ENCODE results near the gene HMGXB3.

HMGXB3 gene

DNA sequence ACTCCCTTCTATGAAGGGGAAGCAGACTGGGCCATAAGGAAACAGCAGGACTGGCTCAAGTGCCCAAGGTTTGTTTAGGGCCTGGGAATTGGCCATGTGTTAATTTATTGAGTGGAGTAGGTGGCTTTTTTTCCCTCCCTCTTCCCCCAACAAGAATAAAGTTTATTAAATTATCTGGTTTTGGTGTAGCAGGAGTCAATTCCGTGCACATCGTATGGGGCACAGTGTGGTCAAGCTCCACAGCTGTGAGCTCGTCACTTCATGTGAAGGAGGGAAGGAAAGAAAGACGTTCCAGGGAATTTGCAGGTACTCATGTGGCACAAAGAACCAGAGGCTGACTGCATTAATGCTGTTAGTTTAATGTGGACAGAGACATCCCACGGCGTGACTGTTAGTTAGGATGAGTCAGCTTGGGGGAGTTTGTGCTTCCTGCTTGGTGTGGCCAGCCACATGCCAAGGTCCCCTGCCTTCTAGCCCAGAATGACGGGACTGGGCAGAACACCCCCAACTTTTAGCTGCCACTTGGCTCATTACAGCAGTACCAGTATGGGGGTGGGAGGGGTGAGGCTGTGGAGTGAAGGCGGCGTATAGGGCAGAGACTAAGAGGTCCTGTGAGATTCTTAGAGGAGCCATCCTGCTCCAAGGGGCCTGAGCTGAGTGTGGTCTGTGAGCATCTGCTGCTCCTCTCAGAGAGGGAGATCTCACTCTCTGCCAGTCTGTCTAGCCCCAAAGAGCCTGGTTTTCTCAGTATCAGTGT lies 52.6 kb downstream of the HMGXB3 start:
- DNase-seq: no peak

DNA sequence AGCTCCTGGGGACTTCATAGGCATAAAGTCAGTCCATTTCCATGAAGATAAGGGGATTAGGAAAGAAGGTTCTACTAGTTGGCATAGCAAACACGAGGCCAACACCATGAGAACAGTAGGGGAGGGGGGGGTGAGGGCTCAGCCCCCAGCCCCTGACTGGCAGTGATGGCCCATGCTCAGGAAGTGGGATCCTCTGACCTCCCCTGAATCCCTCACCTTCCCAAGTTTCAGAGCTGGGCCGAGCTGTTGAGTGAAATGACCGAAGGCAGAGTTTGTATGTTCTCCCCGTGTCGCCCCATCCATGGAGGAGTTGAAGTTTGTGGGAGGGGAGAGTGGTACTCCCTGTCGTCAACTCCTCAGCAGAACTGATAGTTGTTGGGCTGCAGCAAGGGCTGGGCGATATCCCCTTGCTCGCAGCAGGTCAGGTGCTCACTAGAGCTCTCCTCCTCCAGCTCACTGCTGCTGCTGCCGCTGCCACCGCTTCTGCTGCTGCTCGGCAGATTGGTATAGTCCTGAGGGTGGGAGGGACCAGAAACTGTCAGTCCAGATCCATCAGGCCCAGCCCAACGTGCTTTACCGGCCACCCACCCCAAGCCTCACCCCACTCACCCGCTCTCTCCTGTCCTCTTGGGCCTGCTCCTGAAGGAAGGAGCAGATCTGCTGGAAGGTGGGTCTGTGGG lies 53.3 kb downstream of the HMGXB3 start:
- no peak for DNase-seq

DNA sequence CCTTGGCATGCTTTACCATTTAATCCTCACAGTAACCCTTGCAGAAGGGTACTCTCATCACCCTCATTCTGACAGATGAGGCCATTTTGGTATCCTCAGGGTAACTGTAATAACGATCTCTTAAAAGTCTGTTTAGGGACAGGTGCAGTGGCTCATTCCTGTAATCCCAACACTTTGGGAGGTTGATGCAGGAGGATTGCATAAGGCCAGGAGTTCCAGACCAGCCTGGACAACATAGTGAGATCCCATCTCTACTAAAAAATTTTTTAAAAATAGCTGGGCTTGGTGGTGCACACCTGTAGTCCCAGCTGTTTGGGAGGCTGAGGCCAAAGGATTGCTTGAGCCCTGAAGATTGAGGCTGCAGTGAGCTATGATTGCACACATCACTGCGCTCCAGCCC lies 54.0 kb downstream of the HMGXB3 start:
- no peak for DNase-seq

DNA sequence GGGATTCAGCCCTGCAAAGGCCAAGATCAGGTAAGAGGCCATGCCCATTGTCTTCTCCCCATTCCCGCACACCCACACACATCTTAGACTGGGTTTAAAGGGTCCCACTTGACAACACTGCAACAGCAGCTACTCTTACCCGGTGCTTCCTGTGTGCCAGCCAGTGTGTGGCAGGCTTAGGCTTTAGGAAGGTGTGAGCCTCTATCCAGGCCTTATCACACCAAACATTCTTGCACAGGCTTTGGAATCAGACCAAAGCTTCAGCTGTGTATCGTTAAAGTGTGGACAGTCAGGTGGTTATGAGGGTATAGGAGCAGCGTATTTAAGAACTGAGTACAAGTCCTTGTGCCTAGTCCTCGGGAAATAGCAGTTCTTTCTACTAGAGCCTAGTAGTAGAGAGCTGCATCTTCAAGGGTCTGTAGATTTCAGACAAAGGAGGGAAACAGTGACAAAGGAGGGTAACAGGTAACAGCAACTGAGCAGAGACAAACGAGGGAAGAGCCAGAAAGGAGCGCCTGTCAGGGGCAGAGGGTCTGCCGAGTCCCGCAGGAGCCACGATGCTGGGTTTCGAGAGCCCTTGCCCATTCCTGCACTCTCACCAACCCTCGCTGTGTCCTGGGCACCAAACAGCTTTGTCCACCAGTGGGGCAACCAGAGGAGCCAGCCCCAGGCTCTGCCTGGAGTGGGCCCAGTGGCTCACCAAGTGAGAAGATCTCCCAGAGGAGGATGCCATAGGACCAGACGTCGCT lies 55.0 kb downstream of the HMGXB3 start:
- DNase-seq: no peak

DNA sequence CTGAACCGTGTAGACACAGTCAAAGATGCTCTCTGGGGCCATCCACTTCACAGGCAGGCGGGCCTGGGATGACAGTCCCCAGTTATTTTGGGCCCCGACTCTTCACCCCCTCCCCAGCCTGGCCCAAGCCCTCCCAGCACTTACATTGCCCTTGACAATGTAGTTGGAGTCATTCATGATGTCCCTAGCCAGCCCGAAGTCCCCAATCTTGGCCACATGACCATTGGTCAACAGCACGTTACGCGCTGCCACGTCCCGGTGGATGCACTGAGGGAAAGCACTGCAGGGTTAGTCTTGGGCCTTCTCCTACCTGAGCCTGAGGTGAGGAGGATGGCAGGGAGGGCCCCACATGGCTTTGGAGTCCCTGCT lies 55.5 kb downstream of the HMGXB3 start:
- DNase-seq: no peak

DNA sequence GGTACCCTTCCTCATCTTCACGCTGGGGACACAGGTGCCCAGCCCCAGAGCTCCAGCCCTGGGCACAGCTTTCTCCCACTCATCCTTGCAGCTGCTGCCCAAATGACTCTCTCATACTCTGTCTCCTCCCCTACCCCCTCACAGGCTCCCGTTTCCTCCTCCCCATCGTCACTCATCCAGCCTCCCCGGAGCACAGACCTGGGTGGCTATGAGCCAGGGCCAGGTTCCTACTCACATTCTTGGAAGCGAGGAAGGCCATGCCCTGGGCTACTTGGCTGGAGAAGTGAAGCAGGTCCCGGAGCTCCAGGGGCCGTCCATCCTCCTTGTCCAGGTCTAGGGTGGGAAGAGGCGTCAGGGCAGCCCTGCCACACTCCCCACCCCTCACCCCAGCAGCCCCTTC lies 56.5 kb downstream of the HMGXB3 start:
- DNase-seq: no peak

DNA sequence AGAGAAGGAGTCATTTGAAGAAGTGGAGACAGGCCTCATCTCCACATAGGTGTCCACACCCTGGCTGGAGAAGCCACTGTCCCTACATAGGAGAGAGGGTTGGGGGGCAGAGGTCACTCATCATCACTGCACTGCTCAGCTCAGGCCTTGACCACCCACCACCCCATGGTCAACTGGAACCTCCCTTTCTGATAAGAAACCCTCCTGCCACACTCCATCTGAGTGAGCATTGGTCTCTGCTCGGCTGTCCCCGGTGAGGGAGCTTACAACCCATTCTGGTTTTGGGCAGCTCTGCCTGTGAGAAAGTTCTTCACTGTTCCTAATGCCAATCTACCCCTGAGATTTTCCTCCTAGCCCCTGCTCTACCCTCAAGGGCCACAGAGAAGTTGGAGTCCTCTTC lies 57.0 kb downstream of the HMGXB3 start:
- no peak for DNase-seq

DNA sequence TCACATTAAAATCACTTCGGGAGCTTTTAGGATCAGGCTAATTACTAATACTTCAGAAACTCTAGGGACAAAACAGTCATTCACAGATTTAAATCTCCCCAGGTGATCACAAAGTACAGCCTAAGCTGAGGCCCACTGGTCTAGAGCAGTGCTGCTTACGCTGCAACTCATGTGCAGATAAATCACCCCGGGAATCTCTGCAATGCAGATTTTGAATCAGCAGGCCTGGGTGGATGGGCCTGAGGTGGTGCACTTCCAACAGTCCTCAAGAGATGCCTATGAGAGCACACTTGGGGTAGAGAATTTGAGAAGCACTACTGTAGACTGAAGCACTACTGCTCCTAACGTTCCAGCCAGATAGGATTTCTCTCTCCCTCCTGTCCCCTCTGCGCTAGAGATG lies 57.5 kb downstream of the HMGXB3 start:
- DNase-seq: no peak

DNA sequence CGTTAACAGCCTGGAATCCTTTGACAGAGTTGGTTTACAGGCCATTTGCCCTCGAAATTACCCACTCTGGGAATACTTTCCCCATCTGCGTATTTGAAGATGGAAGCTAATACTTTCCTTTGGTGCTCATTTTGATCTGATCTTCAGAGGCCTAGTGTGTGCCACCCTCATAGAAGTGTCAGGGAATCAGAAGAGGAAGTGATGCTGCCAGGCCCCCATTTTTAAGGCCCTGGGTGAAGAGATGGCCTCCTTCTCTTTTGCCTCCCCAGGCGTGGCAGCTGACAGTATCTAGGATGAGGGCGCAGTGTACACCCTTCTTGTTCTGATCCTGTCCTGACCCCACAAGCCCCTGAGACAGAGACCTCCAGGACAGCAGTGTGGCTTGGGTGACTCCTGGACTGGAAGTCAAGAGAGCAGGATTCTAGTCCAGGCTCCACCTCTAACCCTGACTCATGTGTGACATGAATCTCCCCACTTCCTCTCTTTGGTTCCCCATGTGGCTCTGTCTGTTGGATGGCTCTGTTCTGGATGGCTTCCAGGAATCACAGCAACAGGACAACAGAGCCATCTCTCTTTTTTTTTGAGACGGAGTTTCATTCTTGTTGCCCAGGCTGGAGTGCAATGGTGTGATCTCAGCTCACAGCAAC lies 58.1 kb downstream of the HMGXB3 start:
- no peak for DNase-seq

DNA sequence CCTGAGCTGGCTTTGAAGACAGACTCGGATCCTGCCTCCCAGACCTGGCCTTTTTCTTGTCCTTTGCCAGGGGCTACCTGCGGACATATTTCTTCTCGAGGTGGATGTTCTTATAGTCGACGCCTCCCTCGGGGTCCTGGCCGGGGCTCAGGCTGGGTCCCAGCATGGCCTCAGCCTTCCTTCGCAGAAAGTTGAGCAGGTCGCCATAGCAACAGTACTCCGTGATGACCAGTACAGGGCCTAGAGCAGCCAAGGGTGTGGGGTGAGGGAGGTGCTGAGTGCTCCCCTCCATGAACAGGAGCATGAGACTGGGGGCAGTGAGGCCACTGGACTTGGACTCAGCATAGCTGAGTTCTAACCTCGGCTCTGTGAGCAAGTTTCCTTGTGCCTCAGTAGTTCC lies 59.1 kb downstream of the HMGXB3 start:
- no peak for DNase-seq

DNA sequence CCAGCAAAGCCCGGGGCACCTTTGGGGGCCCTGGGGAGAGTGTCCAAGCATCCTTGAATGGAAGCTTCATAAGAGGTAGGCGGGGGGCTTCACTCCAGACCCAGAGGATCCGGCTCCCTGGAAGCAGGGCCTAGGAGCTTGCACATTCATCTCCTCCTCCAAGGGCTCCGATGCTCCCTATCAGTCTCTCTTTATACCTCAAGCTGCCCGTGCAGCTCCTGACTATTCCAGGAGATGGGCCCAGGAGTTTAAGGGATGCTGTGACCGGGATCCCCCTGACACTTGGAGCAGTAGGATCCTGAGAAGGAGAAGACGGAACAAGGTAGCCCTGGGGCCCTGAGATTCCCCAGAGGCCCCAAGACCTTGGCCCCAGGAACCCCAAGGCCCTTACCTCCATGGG lies 59.9 kb downstream of the HMGXB3 start:
- no peak for DNase-seq

DNA sequence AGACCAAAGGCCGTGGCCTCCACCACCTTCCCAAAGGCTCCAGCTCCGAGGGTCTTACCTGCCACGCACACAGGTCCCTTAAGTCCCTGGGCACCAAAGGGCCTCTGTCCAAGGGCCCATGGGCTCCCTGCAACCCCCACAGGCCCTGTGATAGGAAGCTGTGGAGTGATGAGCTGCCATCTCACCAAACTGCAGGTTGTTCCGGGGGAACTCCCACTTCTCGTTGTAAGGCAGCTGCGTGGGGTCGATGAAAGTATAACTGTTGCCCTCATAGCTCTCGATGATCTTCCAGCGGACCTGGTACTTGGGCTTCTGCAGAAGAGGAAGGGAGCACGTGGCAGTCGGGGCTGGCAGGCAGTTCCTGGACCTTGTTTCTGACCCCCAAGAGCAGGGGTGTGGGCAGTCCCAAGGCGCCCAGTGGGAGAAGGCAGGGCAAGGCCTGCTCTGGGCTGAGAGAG lies 61.0 kb downstream of the HMGXB3 start:
- DNase-seq: no peak

DNA sequence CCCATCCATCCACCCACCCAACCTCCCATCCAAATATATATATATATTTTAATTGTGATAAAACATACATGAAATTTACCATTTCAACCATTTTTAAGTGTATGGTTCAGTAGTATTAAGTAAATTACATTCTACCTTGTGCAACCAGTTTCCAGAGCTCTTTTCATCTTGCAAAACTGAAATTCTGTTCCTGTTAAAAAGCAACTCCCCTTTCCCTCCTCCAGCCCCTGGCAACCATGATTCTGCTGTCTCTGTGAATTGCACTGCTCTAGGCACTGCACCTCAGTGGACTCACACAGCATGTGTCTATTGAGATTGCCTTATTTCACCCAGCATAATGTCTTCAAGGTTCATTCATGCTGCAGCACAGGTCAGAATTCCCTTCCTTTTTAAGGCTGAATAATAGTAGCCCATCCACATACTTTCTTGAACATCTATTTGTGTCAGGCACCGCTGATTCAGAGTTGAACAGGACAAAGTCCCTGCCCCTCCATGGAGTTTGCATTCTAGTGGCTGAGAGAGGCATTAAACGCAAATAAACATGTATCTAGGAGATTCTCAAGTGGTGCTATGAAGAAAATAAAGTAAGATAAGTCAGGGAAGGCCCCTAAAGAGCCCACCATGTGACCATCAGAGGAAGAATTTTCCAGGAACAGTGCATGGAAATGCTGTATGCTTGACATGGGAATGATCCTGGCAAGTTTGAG lies 61.8 kb downstream of the HMGXB3 start:
- no peak for DNase-seq

DNA sequence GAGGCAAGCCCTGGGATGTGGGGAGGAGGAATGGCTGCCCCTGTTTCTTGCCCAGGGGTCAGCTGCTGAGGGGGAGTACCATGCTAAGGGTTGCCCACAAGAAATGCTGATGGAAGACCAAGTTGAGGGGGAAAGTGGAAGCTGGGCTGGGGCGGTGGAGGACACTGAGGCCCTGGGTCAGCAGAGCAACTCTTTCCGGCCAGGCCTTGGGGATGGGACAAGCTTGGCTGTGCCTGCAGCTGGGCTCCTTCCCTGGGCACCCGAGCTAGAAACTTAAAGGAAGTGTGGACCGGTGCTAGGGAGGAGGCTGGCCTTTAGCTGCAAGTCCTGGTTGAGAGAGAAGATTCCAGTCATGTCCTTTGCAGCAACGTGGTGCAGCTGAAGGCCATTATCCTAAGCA lies 63.1 kb downstream of the HMGXB3 start:
- DNase-seq: no peak

DNA sequence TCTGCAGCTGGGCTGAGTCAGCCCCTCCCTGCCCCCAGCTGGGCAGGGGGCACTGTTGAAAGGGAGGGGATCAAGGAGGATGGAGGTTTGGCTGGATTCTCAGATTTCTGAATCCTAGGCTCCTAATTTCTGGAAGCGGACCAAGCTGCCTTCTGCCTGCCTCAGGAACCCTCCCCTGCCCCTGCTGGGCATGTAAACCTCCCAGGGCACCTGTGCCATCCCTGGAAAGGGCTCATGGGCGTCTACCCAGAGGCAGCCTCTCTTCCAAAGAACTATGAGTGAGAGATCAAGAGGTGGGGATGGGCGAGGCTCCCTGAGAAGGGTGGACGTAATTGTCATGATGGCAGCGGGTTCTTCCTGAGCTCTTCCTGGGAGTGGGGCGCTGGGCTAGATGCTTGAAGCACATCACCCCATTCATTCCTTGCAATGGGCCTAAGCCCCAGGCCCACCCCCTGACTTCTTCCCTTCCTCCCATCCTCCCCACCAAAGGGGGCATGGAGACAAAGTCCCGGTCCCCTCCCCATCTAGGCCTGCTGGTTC lies 64.2 kb downstream of the HMGXB3 start:
- no peak for DNase-seq

DNA sequence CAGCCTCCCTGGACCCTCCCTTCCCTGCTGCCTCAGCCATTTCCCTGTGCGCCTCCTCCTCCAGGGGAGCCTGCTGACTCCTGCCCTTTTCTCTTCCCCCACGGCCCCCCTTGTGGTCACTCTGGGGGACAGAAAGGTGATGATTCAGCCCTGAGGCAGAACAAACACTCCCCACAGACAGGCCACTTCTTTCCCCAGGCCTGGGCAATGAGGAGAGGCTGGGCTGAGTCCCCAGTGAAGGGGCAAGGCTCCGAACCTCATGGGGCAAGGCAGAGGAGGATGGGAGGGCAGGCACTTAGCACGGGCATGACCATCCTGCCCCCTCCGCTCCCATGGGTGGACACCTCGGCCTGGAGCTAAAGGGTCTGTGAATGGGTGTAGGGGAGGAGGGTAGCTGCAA lies 64.8 kb downstream of the HMGXB3 start:
- no peak for DNase-seq

DNA sequence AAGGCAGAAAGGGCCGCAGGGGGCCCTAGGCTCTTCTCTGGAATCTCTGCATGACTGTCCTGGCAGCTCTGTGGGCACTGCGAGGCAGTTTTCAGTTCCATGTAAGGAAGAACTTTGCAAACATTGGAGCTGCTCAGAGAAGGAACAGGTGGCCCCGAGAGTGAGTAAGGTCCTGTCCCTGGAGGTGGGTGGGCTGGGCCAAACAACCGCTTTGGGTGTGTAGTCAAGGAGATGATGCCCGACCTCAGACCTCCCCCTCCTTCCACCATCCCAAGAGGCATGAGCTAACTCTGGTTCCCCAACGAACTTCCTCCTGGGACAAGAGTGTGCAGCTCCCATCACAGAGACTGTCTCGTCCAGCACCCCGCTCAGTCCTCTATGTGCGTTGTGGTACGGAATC lies 65.3 kb downstream of the HMGXB3 start:
- no peak for DNase-seq

DNA sequence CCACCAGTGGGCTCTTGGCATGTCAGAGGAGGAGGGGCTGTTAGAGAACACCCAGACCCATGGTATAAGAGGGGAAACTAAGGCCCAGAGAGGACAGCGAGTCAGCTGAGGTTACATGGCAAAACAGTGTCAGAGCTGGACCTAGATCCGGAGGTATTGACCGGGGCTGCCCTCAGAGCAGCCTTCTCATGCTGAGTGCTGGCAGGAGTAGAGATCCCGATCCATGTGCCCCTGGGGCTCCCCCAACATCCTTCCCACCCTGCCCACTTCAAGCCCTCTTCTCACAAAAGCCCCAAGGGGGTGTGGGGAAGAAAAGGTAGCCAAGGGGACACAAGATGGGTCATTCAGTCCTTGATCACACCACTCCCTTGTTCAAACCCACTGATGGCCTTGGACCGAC lies 65.9 kb downstream of the HMGXB3 start:
- DNase-seq: no peak

DNA sequence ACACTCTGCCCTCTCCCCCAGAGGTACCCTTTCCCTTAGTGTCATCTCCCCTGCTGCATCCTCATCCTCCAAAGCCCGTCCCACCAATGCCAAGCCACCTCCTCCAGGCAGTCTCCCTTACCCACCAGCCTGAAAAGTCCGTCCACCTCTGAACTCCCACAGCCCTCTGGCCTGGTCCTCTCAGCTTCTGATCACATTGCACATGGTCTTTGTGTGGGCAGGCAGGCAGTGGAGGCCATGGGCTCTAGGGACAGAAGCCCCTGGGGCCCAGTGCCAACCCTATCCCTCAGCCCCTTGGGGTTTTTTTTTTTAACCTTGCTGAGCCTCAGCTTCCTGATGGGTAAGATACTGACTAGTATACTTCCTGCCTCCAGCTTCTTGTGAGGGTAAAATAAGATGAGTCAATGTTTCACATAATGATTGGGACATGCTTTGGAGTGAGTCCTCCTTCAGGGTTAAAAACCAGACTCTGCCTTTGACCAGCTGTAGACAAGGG lies 66.4 kb downstream of the HMGXB3 start:
- DNase-seq: no peak

DNA sequence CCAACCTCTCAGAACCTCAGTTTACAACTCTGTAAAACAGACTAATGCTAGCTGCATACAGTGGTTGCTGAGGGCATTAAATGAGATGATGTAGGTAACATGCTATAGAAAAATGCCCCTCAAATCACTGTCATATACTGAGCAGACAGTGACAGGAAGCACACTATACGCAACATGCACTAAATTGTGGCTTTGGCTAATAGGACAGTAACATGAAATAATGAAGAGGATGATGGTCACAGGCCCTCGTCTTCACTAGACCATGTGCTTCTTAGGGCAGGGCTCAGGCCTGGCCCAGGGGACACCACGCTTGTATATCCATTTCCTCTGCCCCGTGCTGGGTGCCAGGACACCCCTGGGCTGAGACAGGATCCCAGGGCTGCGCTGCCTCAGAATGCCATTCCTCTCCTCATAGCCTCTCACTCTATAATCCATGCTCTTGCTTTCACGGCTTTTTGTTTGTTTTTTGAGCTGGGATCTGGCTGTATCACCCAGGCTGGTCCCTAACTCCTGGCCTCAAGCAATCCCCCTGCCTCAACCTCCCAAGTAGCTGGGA lies 66.9 kb downstream of the HMGXB3 start:
- DNase-seq: no peak

DNA sequence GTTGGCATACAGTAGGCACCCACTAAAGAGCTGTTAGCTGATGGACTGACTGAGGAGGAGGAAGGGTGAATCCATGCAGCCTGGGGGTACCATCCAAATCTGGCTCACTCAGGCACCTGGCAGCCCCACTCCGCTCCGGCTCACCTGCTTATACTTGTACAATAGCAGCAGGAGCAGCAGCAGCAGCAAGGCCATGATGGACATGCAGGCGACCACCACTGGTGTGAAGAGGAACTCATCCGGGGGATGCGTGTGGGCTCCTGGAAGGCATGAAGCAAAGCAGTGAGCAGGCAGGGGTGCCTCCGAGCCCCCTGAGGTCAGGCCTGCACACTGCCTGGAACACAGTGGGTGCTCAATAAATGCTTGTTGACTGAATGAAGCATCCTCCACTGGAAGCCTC lies 67.5 kb downstream of the HMGXB3 start:
- no peak for DNase-seq

DNA sequence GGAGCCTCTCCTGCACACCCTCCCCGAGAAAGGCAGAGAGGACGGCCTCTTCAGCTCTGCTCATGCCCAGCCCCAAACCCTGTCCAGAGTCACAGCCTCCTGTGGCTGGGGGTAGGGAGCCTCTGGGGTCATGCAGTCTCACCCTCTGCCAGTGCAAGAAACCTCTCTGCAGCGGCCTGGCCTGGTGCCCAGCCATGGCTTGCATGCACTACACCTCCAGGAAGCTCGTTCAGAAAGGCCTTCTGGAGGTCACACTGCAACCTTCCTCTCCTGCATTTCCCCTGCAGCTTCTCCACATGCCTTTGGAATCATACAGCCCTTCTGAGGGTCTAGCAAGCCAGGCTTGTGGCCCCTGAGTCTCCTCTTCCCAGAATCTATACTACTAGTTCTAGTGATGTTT lies 67.9 kb downstream of the HMGXB3 start:
- DNase-seq: no peak

Measured in NCI-H1105 (cell line).